NCI-H146 treated with DMSO at 0.1 percent for 48 hours (cell line): ENCODE data around the gene RRAS2.
"Not testable (repeated sequence)": the region's sequence is repeated elsewhere in the genome, so short reads cannot be mapped to it uniquely, and the experiment has no call there.

Experiments
- DNase-seq: peaks from one replicate; lab custom pipeline; 2025; ENCODE audit not compliant: unreplicated experiment; lab: John Stamatoyannopoulos, UW

Gene RRAS2

DNA sequence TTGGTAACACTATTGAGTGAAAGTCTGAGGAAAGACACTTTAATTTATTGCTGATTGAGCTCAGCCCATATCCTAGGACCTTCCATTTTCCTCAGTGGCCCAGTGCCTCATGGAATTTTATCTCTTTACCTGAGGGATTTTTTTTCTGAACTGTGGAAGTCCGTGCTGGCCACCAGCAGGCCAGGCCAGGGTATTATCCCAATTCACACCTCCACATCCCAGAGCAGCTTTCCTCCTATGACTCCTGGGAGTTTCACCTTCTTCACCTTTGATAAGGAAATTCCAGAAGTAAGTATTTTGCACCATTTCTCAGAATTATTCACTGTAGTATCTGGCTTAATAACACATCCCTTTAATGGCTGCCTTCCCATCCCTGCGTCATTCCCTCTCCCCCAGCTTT lies 13.0 kb upstream of the RRAS2 start:
- DNase-seq: no peak

DNA sequence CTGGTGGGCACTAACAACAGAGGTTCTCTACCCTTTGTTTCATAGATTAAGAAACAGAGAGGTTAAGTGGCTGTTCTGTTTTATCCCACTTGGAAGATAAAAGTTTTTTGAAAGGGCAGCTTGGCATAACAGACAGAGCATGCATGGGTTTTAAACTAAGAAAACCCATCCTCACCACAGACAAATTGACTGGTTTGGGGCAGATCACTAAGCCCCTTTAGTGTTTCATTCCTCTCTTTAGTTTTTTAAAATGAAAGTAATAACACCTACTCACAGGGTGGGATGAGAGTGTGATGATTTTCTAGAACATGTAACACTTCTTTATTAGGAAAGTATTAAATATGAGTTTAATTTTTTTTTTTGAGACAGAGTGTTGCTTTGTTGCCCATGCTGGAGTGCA lies 12.3 kb upstream of the RRAS2 start:
- no peak for DNase-seq

DNA sequence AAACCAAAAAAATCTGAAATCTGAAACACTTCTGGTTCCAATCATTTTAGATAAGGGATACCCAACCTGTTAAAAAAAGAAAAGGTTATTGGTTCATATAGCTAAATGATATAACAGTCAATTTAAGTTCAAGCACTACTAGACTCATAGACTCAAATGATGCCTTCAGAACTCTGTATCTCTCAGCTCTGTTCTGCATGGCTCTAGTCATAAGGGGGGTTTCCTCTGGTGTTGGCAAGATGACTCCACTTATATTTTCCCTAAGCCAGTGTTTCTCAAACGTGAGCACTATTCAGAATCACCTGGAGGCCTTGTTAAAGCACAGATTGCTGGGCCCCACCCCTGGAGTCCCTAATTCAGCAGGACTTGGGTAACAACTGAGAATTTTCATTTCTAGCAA lies 11.5 kb upstream of the RRAS2 start:
- DNase-seq: no peak

DNA sequence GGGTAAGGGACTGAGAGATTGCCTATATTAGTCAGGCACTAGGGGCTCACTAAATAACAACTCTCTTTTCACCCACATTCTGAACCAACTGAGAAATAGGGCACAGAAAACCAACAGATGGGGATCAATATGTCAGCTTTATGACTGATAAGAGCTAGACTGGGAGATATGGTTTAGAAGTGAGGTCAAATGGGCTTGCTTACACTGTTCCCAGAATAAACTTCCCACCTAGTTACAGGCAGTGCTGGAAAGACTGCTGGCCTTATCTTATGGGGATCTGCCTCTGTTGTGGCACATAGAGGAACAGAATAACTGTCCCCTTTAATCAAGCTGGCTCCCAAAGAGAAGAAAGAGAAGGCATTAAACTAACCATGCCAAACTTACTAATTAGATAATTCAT lies 10.6 kb upstream of the RRAS2 start:
- no peak for DNase-seq

DNA sequence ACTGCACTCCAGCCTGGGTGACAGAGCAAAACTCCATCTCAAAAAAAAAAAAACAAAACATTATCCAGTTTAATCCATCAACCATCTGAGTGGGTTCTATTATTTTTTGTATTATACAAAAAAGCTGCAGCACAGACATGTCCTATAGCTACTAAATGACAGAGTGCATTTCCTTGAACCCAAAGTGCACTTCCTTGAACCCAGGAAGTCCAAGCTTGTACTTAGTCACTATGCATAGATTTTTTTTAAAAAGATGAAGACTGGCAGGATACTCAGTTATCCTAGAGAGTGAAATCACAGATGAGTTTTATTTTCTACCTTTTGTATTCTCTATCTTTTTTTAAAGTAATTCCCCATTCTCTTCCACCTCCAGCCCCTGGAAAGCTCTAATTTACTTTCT lies 8.0 kb upstream of the RRAS2 start:
- no peak for DNase-seq

DNA sequence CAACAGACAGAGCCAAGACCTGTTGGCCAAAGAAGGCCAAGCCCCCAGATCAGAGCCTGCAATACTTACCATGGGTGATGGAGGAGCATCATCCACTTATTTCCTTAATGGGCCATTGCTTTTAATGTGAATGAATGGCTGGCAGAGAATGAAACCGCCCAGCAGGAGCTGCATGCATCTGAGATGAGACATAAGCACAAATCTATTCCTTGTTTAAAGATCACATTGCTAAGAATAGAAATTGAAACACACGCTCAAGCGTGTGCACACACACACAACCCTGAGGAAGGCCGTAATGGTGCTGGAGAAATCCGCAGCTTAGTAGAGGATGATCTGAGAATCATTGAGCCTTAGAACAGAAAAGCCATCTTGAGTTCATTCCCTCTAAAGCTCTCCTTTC lies 5.3 kb upstream of the RRAS2 start:
- DNase-seq: no peak

DNA sequence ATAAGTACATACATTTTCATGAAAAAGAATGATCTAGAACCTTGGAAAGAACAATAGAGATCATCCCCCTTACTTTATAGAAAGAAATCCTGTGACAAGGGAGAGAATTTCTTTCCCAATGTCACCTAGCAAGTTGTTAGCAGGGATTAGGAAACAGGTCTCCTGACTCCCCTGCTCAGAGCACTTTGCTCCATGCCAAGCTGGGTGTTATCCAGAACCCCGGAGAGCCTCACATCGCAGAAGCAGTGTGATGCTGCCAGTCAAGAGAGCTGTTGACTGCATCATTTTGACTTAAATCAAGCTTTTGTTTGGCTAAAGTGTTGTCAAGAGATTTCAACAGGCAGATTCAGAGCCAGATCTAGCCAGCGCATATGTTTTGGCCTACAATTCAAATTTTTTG lies 3.6 kb upstream of the RRAS2 start:
- no peak for DNase-seq

DNA sequence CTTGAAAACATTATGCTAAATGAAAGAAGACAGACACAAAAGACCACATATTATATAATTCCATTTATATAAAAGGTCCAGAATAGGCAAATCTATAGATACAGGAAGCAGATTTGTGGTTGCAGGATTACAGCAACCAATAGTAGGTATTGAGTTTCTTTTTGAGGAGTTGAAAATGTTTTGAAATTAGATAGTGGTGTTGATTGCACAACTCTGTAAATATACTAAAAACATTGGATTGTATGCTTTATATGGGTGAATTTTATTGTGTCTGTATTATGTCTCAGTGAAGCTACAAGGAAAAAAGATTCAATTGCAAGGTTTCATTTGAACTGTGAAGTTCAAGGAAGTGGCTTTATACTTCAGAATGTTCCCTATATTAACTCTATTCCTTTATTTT lies 3.0 kb upstream of the RRAS2 start:
- DNase-seq: no peak

DNA sequence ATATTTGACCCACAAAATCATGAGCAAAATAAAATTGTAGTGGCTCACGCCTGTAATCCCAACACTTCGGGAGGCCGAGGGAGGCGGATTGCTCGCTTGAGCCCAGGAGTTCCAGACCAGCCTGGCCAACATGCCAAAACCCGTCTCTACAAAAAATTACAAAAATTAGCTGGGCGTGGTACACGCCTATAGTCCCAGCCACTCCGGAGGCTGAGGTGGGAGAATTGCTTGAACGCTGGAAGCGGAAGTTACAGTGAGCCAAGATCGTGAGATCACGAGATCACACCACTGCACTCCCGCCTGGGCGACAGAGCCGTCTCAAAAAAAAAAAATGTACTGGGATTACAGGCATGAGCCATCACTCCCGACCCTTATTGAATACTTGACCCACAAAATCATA lies 2.0 kb upstream of the RRAS2 start:
- DNase-seq: no peak

DNA sequence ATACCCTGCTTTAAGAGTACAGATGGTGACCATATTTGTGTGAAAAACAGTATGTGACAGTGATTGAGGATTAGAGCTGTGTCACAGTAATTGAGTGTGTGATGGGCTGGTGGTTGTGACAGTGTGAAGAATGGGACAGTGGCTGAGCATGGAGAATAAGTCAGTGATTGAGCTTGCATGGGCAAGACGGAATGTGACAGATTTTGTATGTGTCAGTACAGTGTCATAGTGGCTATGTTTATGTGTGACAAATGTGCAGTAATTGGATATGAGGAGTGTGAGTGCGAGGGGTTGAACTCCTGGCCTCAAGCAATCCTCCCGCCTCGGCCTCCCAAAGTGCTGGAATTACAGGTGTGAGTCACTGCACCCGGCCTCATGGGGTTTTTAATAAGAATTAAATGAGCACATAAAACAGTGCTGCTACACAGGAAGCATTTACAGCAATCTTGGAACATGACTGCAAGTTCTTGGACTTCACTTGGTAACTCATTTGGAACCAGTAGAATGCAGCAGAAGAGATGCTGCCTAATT lies 583 bp upstream of the RRAS2 start:
- DNase-seq: no peak

DNA sequence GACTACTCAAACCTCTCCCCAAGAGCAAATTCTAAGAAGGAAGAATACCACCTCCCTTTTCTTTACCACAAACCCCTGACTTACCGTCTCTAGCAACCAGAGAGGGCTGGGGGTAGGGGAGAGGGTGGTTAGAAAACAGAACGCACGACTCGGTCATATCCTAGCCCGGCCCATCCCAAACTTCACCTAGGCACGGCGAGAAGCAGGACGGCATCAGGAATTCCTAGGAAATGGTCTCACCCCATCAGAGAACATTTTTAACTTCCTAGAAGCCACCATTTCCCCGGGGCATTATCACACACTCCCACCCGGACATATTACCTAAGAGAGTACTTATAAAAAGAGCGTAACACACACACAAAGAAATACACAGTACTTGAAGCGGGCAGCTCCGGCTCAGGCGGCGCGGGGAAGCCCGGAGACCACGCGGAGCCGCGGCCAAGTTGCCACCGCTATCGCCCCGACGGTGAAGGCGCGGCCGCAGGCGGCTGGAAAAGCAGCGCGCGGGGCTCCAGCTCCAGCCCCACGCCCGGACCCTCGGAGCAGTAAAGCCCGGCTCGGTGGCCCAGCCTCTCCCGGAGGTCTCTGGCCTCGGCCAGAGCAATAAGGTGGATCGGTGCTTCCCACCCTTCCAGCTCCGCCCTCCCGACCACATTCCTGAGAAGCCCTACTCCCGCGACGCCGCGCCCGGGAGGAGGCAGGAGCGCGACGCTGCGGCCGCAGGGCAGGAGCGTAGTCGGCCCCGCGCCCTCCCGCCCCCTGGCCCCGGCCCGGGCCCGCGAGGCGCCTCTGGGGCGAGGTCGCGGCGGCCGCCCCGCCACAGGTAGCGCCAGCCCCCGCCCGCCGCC lies 878 bp downstream of the RRAS2 start:
- no peak for DNase-seq

DNA sequence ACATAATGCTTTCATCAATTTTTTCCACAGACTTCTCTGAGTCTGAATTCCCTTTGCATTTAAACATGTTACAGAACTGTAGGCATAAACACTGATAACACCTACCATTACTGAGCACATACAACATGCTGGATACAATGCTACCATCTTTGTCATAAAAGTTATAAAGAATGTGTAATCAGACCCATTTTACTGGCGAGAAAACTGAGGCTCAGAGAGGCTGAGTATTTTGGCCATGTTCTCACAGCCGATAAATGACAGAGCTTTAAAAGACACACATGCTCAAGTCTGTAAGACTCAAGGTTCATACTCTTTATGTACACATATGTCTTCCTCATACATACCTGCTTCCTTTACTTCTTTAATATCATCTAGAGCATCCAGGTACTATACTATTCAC lies 2.6 kb downstream of the RRAS2 start:
- no peak for DNase-seq

DNA sequence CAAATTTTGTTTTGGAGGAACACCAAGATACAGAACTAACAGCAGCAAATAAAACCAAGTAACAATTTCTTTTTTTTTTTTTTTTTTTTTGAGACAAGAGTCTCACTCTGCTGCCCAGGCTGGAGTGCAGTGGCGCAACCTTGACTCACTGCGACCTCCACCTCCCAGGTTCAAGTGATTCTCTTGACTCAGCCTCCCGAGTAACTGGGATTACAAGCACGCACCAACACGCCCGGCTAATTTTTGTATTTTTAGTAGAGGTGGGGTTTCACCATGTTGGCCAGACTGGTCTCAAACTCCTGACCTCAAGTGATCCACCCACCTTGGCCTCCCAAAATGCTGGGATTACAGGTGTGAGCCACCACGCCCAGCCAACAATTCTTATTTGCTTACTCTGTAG lies 4.4 kb downstream of the RRAS2 start:
- DNase-seq: not testable (repeated sequence)

DNA sequence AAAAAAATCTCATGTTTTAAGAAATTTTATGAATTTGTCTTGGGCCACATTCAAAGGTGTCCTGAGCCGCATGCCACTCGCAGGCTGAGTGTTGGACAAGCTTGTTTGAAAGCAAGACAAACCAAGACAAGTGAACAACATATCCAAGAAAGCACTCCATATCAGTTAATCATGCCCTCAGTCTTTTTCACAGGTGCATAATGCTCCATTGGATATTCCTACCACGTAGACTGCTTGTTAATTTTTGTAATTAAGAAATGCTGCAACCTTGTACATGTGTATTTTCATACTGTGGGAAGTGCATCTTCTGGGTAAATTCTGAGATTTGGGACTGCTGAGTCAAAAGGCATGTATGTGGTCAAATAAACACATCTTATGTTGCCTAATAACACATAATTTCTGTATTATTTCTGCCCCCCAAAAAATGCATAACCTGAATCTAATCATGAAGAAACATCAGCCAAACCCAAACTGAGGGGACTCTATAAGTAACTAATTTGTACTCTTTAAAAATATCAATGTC lies 8.2 kb downstream of the RRAS2 start:
- no peak for DNase-seq

DNA sequence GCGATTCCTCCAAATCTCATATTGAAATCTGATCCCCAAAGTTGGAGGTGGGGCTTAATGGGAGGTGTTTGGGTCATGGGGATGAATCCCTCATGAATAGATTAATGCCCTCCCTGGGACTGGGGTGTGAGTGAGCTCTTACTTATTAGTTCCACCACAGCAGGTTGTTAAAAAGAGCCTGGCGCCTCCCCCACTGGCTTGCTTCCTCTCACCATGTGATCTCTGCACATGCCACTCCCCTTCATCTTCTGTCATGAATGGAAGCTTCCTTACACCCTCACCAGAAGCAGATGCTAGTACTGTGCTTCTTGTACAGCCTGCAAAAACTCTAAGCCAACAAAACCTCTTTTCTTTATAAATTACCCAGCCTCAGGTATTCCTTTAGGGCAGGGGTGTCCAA lies 8.8 kb downstream of the RRAS2 start:
- DNase-seq: no peak

DNA sequence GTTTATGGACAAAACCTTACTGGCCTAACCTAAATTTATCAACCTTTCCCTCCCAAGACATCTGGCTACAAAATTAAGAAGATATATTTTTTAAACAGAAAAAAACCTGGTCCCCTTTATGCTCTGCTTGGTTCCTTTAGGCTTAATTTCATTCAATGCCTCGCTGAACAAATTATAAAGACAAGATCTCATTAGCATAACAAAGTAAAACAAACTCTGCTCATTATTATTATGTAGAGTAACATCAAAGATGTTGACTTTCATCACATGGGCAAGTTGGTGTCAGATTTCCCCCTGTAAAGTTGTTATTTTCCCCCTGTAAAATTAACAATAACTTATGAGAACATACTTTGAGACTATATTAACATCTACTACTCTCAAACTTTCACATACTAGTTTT lies 11.0 kb downstream of the RRAS2 start:
- DNase-seq: no peak

DNA sequence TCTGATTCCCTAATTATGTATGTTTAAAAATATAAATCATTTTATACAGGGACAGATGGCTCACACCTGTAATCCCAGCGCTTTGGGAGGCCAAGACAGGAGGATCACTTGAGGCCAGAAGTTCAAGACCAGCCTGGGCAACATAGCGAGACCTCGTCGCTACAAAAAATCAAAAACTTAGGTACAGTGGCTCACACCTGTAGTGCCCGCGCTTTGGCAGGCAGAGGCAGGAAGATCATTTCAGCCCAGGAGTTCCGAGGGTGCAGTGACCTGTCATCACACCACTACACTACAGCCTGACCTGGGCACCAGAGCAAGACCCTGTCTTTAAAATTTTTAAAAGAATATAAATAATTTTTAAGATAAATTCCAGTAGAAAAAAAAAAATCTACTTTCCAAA lies 11.5 kb downstream of the RRAS2 start:
- DNase-seq: no peak

DNA sequence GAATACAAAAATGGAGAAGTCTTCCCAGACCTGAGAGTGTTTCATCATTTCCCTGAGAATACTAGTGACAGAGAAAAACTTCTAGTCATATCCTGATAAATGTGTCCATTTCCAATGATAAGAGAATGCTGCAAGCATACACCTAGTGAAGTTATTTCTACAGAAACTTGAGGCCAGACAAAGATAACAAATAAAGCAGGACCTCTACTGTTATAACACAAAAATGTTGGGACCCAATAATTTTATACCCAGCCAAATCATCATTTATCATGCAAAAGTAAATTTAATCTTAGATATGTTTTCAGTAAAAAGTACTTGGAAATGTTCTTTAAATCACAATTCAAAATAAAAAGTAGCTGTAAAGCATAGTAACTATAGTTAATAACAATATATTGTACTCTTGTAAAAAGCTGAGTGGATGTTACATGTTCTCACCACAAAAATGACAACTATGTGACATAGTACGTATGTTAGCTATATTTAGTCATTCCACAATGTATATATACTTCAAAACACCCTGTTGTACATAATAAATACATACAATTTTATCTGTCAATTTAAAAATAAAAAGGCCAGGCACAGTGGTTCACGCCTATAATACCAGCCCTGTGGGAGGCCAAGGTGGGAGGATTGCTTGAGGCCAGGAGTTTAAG lies 12.6 kb downstream of the RRAS2 start:
- DNase-seq: no peak

DNA sequence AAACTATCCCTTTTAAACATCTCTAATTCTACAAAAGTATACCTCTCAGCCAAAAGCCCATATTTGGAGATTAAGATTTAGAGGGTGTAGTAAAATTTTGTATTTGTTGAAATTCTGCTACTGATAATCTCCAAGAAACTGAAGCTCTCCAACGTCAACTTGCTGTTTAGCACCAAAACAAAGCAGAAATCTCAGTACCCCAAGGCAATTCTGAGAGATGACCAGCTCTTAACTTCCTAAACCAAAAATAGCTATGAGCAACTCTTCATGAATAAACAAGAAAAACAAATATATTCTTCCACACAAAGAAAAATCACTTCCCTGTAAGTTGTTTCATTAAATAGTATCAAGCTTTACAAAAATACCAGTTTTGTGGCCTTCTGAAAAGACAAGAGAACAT lies 13.3 kb downstream of the RRAS2 start:
- DNase-seq: no peak

DNA sequence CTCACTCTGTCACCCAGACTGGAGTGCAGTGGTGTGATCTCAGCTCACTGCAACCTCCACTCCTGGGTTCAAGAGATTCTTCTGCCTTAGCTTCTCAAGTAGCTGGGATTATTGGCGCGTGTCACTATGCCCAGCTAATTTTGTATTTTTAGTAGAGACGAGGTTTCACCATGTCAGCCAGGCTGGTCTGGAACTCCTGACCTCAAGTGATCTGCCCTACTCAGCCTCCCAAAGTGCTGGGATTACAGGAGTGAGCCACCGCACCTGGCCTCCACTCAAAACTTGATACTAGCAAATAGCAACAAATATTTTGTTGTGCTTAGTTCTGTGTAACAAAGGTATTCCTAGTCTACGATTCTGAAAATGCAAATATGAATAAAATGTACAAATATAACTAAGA lies 14.0 kb downstream of the RRAS2 start:
- not testable (repeated sequence) for DNase-seq

DNA sequence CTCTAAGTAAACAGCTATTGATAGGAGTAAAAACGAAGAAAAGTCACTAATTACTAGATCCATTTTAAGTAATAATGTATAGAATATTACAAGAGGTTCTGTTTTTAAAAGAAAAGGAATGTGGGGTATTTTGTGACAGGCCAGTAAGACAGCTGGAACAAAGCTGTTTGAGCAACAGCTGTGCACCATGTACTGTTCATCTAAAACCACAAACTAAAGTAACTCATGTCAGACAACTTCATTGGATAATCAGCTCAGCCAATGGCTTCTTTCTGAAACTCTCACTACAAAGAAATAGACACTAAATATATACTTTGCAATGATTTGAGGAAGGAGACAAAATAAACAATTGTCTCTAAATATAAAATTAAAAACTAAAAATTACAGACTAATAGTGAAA lies 16.1 kb downstream of the RRAS2 start:
- DNase-seq: no peak

DNA sequence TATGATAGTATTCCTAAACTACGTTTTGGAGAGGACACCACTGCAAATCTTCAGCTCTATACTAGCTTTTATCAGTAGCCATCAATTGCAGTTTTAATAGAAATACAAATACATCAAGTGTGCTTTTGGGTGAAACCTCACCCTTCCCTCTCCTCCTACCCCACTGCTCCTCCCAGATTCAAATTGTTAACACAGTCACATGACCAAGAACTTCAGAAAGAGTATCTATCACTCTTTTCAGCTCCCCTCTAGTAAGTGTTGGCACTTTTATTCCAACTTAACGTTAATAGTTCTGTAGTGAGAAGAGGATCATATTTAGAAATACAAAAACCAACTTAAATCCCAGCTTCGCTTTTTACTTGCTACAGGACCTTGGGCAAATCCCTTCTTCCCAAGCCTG lies 17.0 kb downstream of the RRAS2 start:
- no peak for DNase-seq
